GM04504 (cell line): Measurements from ENCODE around the gene CNTNAP2.

Experiments used
- DNase-seq: peaks from one replicate; pipeline ENCODE4 v3.0.0-alpha.2; 2012; ENCODE audit warnings: low read depth

The CNTNAP2 gene

DNA sequence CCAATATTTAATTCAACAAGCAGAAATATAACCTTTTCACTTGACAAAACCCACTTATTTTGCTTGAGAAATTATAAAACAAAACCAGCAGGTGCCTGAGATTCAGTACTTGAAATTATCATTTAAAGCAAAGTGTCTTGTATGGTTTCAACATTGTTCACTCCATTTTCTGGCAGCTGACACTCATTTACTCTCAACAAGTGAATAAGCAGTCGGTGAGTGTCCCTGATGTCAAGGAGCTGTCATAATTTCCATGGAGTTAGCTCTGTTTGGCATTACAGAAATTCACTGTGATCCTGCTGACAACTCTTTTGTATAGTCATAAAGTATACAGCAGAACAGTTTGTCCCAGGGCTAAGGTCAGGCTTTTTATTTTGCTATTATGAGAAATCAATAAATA is 490.0 kb downstream of the CNTNAP2 start:
- DNase-seq = no peak

DNA sequence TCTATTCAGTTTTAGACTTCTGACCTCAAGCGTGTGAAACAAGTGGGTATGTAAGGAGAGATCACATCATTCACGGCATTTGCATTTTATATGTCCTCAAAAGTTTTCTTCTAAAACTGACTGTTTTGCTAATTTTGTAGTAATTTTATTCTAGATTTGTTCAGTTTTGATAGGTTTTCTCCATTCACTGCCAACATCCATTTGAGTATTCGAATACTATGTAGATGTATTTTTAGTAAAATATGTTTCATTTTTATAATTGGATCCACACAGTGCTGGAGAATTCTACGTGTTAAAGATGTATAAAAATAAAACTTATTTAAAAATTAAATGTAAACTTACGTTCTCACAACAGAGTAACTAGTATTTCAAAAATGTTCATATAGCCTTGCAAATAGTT is 503.0 kb downstream of the CNTNAP2 start:
- DNase-seq = no peak

DNA sequence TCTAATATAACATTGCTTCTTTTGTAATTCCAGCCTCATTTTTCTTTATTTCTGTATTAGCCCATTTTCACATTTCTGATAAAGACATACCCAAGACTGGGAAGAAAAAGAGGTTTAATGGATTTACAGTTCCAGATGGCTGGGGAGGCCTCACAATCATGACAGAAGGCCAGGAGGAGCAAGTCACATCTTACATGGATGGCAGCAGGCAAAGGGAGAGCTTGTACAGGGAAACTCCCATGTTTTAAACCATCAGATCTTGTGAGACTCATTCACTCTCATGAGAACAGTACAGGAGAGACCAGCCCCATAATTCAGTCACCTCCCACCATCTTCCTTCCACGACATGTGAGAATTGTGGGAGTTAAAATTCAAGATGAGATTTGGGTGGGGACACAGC is 510.3 kb downstream of the CNTNAP2 start:
- DNase-seq = no peak

DNA sequence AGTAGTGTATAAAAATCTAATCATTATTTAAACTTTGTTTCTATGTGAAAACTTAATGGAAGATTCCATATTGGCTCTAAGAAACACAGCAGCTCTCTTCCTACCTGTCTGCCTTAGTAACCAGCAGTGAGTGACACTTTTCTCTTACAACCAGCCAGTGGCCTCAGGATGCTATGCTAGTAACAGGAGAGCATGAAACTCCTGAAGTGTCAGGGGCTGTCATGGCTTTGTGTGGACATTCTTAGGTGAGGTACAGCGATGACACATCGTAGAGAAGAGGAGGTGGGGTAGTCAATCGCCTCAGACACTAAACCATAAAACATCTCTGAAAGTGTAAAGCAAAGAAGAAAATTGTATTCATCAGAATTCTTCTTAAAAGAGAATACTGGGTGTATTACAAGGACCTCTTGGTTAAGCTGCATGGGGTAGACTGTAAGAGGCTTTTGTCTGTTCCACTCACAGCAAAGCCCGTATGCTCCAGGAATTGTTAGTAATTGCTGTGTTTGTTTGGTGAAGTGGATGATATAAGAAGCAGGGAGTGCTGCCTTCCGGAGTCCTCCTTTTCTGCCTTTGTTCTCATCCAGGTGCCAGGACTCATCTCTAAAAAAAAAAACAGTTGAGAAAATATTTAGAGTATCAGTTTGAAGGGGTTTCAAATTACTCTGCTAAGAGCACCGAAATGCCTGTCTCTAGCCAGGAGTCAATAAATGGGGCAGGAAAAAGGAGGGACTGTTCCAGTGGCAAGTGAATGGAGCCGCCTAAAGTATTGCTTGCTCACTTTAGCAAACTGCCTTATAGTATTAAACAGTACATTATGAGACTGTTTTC is 518.8 kb downstream of the CNTNAP2 start:
- no peak for DNase-seq

DNA sequence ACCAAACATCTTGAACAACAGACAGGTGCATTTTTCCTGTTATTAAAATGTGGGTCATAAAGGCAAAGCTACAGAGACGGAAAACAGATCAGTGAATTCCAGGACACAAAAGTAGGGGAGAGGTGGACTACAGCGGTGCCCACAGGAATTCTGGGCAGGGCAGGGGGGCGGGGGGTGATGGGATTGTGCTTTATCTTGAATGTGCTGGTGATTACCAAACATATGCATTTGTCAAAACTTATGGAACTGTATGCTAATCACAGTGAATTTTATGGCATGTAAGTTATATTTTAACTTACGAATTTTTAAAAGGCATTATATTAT is 519.4 kb downstream of the CNTNAP2 start:
- DNase-seq = no peak

DNA sequence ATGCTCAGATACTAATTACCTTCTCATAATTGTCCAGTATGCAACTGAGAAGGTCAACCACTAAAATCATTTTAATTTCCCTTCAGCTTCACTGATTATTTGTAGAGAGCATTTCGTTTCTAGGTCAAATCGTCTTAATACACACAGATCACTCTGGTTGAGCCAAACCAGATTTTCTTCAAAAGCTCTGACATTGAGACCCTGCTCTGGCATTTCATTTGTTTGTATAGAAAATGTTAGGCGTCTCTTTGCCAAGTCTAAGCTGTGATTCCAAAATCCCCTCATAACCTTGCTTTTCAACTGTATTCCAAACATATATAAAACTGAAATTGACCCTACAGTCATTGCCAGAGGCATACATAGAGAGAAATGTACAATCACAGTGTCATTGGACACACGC is 520.0 kb downstream of the CNTNAP2 start:
- no peak for DNase-seq

DNA sequence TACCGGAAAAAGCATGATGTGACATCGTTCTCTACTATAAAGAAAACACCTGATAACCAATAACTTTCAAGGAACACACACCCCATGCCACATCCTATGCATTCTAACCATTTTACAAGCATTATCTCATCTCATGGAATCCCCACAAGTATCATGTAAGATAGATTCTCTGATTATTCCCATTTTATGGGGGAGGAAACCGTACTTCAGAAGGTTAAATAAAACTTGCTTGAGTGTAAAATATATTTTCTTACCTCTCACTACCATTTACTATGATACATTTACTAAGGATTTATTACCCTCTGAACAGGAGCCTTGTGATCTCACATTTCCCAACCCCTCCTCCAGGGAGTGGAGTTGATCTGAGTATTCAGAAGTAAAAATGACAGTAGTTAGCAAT is 522.7 kb downstream of the CNTNAP2 start:
- DNase-seq = no peak

DNA sequence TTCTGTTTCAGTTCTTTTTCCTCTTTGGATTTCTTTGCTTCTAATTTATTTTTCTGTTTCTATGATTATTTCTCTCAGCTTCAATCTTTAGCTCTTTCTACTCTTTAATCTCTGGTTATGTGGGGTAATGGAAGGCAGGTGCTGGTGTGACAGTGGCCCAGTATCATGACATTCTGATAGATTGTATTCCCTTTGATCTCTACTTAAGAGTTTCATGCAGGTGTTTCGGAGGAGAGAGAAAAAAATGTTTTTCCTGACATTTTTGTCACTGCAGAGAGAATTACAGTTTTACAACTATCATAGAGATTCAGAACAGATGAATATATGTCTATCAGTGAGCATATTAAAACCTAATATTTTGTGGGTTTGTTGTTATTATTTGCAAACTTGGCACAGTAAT is 524.9 kb downstream of the CNTNAP2 start:
- DNase-seq = no peak

DNA sequence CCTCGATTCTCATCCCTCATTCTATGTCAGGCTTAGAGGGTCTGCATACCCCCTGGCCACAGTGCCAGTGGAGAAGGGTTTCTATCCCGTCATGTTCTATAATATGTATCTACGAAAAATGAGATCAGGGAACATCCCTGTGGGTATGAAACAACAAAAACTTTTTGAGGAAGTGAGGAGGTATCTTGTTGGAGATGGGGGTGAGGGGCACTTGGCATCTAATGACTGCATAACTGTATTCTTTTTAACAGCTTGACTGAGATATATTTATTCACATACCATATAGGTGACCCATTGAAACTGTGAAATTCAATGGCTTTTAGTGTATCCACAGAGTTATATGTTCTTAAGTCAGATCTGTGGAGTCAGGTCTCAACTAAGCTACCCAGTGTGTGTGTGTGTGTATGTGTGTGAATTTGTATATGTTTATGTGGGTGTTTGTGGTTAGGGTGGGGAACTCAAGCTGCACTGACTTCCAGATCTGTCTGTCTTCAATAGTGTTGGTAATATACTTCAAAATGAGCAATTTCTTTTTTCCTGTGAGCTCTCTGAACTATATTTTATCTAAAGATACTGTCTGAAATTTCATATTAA is 528.9 kb downstream of the CNTNAP2 start:
- DNase-seq = no peak

DNA sequence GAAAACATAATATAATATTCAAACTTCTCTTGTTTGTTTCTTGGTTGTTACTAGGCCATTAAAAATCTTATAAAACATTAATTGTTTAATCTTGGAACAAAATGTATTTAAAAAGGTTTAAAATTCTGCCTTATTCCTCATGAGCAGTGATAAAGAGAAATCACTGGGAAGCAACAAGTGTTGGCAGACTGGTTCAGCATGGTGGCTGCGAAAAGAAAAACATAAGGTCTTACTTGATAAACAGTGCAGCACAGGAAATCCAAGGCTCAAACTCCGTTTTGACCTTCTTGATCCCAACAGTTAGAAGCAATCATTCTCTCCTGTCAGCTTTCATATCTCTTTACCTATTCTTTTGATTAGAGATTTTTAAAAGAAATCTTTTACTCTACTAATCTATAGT is 530.8 kb downstream of the CNTNAP2 start:
- no peak for DNase-seq

DNA sequence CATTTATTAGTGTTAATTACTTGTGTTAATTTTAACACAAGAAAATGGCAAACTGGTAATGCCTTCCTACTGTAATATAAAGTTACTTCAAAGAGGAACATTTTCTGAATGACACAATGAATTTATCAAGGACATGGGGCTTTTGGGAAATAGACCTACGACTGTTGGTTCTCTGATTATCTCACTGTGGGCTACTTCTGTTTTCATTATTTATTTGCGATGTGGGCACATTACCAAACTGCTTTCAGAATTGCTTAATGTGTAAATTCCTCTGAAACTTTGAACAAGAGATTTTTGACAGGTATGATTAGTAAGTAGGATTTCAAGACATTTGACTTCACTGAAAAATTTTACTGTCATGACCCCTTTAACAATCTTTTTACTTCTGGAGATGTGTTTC is 535.6 kb downstream of the CNTNAP2 start:
- DNase-seq = no peak

DNA sequence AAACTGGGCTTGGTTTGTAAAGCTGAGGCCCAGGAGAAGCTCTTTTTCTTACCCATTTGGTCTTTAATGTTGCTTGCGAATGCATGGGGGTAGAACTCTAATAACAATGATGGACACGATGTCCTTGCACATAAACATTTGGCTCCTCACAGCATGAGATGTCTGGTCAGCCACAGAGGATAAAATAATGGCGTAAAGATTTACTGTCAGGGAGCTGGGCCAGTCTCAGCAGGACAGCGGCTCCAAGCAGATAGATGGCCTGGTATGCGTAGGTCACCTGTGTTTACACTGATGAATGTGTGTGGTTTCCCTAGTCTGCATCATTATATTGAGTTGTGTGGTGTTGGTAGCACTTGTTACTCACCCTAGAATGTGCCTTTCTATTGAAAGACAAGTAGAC is 537.4 kb downstream of the CNTNAP2 start:
- DNase-seq = no peak

DNA sequence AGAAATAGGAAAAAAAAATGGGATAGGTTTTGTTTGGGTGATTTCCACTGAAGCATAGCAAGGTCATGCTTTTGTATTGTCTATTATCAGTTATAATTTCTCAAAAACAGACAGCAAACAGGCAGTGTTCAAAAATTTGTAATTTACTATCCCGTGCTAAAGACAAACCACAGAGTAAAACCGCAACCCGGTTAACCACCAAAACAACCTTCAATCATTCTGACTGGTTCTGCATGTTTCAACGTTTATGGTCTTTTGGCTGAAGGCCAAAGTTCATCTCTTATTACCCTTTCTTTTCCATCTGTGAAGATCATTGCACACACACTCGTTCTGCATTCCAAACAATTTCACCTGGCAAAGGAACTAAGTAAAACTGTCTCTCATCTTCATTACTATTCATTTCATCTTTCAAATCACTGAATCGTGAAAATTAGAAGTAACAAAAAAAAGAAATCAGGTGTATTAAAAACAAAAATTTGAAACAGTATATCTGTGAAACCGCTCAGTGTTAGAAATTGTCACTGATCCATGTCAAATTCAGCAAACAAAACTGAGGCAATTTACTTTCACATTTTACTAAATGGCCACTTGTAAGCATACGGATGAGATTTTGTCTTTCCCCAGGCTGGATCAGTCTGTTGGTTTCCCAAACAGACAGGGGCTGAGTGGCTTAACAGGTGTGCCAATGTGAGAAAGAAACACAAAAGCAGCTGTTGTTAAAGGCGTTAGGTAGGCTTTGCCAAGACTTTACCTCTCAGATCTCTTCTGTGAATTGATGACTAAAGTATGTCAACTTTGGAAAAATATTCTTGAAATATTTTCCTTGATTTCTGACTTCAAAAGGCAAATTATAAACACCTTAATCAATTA is 539.6 kb downstream of the CNTNAP2 start:
- no peak for DNase-seq

DNA sequence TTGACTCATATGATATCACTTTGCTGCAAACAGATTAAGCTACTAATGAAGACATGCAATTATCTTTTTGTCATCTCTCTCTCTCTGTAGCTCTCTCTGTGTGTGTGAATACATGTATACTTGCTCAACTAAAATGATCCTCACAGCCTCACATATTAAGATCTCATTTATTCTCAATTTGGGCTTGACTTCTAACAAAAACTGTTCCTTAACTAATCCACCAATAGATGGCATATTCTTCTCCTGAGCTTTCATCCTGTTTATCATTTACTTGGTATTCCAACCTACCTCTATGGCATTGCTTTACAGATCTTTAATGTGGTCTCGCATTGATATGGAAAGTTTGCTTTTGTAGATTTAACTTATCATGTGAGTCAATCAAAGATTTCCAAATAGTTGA is 540.4 kb downstream of the CNTNAP2 start:
- DNase-seq = no peak

DNA sequence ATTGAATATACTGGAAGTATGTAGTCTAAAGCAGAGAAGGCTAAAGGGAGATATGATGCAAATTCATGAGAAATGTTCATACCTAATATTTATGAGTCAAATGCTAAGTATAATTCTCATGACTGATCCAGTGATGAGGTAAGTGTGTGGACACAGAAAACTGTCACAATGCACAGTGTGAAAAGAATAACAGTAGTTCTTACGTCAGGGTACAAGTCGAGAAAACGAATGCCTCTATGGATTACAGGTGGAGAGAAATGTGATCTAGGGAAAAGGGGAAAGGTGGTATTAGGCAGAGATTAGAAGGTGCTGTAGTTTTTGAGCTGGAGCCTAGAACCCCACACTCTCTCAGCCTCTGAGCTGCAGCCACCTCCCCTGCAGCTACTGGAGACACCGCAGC is 542.0 kb downstream of the CNTNAP2 start:
- DNase-seq = no peak

DNA sequence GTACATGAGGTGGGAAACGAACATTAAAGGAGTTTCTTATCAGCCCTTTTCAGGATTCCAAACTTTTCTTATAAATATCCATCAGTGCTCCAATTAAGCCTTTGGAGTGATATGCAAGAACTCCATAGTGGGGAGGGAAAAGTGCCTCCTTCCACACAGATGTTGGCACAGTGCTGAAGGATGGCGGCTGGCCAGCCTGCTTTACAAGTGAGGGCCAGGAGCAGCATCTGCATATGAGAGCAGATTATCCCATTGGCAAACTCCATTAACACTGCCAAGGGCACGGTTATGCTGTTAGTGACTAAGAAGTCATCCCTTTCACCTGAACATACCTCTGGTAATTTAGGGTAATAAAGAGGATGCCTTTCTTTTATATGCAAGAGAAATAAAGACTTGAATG is 543.1 kb downstream of the CNTNAP2 start:
- no peak for DNase-seq

DNA sequence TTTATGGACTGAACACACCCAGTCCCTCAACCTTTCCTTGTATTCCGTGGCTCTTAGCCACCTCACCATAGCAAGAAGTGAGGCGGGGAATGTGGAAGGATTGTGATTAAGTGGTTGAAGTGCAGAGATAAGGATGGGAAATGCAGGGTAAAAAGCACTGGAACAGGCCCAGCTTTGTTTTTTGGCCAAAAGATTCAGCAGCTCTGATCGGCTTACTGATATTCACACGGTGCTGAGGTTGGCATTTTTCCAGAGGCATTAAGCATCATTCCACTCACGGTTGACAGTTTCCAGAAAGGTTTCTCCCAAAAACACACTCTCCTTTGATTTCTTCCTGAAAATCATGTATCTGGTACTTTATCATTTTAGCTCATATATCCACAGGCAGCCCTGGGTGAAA is 544.2 kb downstream of the CNTNAP2 start:
- no peak for DNase-seq

DNA sequence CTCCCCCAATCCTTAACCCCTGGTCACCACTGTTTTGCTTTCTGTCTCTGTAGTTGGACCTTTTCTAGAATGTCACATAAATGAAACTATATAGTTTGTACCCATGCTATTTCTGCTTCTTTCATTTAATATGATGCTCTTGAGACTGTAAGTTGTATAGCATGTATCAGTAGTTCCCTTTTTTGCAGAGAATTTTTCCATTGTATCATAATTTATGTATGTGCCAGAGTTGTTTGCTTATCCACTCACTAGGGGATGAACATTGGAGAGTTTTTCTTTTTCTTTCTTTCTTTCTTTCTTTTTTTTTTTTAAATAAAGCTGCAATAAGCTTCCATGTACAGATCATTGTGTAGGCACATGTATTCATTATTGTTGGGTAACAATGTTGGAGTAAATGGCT is 544.8 kb downstream of the CNTNAP2 start:
- no peak for DNase-seq

DNA sequence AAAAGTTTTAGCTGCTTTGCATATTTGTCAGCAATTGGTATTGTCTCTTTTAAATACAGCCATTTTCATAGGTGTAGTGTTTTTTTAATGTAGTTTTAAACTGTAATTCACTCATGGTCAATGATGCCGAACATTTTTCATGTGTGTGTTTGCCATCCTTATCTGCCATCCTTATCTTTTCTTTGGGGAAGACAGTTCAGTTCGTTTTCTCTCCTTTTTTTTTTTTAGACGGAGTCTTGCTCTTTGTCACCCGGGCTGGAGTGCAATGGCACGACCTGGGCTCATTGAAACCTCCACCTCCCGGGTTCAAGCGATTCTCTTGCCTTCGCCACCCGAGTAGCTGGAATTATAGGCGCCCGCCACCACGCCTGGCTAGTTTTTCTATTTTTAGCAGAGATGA is 545.3 kb downstream of the CNTNAP2 start:
- DNase-seq = no peak

DNA sequence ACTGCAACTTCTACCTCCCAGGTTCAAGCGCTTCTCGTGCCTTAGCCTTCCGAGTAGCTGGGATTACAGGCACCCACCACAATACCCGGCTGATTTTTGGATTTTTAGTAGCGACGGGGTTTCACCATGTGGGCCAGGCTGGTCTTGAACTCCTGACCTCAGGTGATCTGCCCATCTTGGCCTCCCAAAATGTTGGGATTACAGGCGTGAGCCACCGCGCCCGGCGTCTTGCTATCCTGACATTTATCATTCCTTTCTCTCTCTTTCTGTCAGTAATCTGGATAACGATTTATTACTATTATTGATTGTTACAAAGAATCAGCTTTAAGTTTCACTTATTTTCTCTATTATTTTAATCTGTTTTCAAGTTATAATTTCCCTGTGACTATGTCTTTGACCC is 548.4 kb downstream of the CNTNAP2 start:
- no peak for DNase-seq

DNA sequence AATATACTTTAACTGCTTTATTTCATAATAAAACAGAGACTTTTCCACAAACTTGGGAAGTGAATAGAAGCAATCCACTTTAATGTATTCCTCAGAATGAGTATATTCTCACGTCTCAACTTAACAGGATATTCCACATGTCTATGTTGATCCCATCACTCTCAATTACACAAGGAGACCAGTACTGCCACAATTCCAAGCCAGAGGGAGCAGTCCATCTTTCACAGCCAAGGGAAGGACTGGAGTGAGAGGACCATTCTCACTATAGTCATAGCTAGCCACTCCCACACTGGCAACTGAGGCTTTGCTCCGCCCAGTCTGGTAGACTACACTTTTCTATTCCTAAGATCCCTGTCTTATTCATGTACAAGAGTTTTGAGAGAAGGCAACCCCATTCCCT is 553.9 kb downstream of the CNTNAP2 start:
- no peak for DNase-seq

DNA sequence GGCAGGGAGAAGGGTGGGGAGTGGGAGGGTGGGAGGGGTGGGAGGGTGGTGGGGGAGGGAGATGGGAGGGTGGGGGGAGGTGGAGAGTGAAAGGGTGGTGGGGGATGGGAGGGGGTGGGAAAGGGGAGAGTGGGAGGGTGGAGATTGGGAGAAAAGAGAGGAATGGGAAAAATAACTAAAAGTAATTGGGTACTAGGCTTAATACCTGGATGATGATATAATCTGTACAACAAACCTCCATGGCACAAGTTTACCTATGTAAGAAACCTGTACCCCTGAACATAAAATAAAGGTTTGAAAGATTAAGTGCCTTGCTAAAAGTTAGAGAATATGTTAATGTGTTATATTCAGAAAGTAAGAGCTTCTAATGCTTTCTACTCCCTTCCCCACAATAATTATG is 564.9 kb downstream of the CNTNAP2 start:
- DNase-seq = no peak

DNA sequence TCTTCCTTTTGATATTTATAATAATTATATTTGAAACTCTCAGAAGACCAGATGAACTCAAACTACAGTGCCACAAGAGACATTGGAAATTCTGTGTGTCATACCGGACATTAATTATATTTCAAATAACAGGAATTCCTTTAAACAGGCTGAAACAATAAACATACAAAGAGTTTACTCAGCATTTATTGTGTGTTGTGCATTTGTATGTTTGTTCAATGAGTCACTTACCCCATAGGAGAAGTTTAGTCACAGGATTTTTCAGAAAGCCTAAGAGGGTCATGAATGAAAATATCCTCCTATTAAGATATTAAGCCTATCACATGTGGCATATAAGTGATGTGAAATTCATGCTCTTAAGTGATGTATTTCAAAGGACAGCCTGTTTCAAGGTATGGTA is 566.8 kb downstream of the CNTNAP2 start:
- DNase-seq = no peak
